Breast epithelium (tissue), 3 donors: Measurements from ENCODE around the gene SIRPA.

Source experiments
- POLR2A ChIP-seq: fragments of 450-650 bp; IDR thresholded peaks from one replicate; pipeline ENCODE4 v1.6.1; 2016; ENCODE audit warnings: antibody characterized with exemption, mild to moderate bottlenecking, moderate library complexity
- POLR2AphosphoS5 ChIP-seq, 3 donors: sonication (generic); formaldehyde crosslinking; IDR thresholded peaks; one replicate each; pipeline ENCODE4 v1.6.1; 2017; ENCODE audit warnings: antibody characterized with exemption in 3 of 3
- TF ChIP-seq, protein P1 (sequence below), 3 donors: fragments of 450-650 bp; IDR thresholded peaks; one replicate each; pipeline ENCODE4 v1.5.1; 2016 to 2017; ENCODE audit warnings: antibody characterized with exemption in 3 of 3, mild to moderate bottlenecking in 3 of 3, moderate library complexity in 3 of 3

DNA sequence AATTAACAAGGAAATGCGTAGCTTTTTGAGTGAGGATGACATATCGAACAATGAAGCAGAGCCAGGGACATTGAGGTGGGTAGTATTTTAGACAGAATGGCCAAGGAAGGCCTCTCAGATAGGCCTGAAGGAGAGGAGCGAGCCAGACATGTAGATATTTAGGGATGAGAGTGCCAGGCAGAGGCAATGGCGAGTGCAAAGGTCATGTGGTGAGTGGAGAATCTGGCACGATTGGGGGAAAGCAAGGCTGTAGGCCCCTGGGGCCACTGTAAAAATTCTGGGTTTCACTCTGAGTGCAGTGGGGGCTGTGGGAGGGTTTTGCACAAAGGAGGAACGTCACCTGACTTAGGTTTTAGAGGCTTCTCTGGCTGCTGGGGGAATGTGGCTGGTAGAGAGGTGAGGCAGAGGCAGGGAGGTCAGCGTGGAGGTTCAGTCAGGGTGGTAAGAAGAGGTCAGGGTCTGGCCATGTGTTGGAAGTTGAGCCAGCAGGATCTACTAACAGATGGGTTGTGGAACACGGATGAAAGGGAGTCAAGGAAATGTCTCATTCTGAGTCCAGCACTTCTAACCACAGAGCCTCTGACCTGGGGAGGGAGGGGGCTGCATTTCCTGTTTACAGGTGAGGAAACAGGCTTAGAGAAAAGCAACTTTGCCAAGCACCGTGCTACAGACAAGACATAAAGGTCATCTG, 11.3 kb downstream of the SIRPA start:
- TF ChIP-seq, protein P1, sequence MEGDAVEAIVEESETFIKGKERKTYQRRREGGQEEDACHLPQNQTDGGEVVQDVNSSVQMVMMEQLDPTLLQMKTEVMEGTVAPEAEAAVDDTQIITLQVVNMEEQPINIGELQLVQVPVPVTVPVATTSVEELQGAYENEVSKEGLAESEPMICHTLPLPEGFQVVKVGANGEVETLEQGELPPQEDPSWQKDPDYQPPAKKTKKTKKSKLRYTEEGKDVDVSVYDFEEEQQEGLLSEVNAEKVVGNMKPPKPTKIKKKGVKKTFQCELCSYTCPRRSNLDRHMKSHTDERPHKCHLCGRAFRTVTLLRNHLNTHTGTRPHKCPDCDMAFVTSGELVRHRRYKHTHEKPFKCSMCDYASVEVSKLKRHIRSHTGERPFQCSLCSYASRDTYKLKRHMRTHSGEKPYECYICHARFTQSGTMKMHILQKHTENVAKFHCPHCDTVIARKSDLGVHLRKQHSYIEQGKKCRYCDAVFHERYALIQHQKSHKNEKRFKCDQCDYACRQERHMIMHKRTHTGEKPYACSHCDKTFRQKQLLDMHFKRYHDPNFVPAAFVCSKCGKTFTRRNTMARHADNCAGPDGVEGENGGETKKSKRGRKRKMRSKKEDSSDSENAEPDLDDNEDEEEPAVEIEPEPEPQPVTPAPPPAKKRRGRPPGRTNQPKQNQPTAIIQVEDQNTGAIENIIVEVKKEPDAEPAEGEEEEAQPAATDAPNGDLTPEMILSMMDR (IDR thresholded peaks at IDR 0.05): no peak
- no peak for TF ChIP-seq POLR2A
- TF ChIP-seq POLR2AphosphoS5 (IDR thresholded peaks at IDR 0.05): no peak
